NCI-H1436 (cell line): ENCODE measurements around the gene CELF5.
A peak's percentile ranks its signal among the peaks of the same experiment; 100 is the strongest.
"Not testable (repeated sequence)": the region's sequence is repeated elsewhere in the genome, so short reads cannot be mapped to it uniquely, and the experiment has no call there.

Experiments
- DNase-seq: peaks from one replicate; lab custom pipeline; 2025; lab: John Stamatoyannopoulos, UW

The CELF5 gene

DNA sequence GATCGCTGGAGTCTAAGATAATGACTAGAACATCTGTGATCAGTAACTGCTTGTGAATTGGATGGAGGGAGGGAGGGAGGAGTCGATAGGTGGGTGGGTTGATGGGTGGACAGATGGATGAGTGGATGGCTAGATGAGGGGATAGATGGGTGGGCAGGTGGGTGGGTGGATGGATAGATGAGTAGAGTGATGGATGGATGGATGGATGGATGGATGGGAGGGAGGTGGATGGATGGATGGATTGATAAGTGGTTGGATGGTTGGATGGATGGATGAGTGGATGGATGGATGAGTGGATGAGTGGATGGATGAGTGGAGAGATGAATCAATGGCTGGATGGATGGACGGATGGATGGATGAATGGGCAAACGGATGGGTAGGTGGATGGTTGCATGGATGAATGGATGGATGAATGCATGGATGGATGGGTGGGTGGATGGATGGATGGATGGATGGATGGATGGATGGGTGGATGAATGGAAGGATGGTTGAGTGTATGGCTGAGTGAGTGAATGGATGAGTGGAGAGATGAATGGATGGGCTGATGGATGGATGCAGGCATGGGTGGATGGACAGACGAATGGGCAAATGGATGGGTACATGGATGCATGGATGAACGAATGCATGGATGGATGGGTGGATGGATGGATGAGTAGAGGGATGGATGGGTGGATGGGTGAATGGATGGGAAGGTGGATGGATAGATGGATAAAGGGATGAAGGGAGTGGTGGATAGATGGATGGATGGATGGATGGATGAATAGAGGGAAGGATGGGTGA, 97.9 kb downstream of the CELF5 start:
- no peak for DNase-seq

DNA sequence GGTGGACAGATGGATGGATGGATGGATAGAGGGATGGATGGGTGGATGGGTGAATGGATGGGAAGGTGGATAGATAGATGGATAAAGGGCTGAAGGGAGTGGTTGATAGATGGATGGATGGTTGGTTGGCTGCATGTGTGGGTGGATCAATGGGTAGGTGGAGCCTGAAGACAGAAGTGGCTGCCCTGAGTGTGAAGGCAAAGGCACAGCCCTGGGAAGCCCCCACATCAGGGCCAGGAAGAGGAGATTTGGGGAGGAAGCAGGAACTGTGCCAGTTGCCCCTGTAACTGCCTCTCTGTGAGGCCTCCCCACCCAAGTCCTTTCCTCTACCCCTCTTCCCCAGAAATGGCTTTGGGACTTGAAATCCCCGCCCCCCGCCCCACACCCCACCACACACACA, 98.6 kb downstream of the CELF5 start:
- DNase-seq: no peak

- DNase-seq: no peak
Measured at GRCh38 chr19:3323658-3324057, 99.2 kb downstream of the CELF5 start.

GRCh38 chr19:3324405-3324856, 100.0 kb downstream of the CELF5 start:
- DNase-seq: no peak

- DNase-seq: no peak
Measured at GRCh38 chr19:3325451-3325850, 101.0 kb downstream of the CELF5 start.

DNA sequence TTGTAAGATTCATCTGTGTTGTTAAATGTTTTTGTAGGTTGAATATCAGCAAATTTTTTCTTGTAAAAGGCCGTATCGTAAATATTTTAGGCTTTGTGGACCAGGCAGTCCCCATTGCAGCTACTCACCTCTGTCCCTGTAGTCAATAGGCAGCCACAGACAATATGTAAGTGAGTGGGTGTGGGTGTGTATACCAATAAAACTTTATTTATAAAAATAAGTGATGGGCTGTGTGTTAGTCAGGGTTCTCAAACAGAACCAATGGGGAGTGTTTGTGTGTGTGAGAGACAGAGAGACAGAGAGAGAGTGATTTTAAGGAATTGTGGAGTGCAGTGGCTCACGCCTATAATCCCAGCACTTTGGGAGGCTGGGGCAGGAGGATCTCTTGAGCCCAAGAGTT, 104.3 kb downstream of the CELF5 start:
- no peak for DNase-seq

DNA sequence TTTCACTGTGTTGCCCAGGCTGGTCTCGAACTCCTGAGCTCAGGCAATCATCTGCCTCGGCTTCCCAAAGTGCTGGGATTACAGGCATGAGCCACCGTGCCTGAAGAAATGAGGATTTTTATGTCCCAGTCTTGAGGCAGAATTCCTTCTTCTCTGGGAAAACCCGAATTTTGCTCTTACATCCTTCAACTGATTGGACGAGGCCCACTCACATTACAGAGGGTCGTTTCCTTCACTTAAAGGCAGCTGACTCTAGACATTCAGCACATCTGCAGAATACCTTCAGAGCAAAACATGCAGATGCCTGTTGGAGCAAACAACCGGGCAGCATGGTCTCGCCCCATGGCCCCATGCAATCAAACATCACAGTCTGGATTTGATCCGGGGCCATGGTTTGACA, 105.6 kb downstream of the CELF5 start:
- no peak for DNase-seq

DNA sequence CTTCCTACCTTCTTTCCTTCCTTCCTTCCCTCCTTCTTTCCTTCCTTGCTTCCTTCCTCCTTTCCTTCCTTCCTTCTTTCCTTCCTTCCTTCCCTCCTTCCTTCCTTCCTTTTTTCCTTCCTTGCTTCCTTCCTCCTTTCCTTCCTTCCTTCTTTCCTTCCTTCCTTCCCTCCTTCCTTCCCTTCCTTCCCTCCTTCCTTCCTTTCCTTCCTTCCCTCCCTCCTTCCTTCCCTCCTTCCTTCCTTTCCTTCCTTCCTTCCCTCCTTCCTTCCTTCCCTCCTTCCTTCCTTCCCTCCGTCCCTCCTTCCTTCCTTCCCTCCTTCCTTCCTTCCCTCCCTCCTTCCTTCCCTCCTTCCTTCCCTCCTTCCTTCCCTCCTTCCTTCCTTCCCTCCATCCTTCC, 107.8 kb downstream of the CELF5 start:
- not testable (repeated sequence) for DNase-seq

GRCh38 chr19:3333020-3333583, 108.6 kb downstream of the CELF5 start:
- DNase-seq: no peak

DNA sequence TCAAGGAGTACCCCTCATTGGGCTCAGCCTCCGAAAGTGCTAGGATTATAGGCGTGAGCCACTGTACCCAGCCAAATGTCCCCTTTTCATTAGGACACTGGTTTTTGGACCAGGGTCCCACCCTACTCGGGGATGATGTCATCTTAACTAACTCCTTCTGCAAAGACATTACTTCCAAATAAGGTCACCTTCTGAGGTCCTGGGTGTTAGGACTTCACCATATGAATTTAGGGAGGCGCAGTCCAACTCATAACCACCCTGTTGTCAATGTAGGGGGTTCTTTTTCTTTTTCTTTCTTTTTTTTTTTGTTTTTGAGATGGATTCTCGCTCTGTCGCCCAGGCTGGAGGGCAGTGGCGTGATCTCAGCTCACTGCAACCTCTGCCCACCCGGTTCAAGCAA, 109.2 kb downstream of the CELF5 start:
- no peak for DNase-seq

- DNase-seq: not testable (repeated sequence)
Measured at GRCh38 chr19:3334749-3335430, 110.4 kb downstream of the CELF5 start.

GRCh38 chr19:3335431-3336350, 111.2 kb downstream of the CELF5 start:
- no peak for DNase-seq

DNA sequence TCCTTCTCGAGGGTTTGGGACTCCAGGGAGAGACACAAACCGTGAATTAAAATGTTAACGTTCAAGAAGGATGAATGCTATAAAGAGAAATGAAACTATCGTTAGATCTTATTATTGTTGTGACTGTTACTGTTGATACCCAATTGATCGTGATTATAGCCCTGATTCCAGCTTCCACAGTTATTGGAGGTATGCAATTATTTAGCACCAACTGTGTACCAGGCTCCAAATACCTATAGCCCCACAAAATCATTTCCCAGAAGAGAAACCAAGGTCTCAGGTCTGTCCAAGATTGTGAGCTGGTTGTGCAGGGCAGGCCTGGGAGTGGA, 111.9 kb downstream of the CELF5 start:
- DNase-seq: no peak

DNA sequence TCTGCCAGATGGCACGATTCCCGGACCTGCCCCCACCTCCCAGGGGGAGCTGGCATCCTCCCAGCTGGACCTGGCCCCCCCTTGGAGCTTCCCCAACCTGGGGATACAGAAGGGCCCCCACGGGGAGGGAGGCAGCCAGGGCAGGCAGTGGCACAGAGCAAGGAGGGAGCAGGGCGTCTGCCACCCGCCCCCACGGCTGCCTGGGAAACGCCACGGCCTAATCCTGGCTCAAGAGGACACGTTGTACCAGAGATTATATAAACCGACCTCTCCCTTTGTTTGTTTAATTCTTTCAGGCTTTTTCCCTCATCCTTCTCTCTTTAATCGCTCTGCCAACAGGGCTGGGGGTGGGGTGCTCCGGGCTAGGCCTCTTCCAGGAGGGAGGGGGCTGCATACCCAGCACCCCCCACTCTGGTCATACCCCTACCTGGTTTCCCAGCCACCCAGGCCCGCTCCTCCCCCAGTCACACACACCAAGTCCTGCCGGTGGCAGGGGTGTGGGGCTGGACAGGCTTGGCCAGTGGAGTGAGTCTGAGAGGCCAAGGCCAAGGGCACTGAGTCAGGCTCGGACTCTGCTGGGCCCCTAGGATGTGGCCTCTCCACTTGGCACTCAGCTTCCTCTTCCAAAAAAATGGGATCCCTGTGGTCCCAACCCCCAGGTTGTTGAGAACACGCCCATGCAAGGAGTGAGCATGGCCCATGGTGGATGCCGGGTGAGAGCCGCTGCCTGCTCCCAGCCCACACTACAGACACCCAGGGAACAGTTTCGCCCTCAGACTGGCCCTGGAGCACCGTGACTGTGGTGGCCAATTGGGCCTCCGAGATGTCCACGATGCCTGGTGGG, 112.4 kb downstream of the CELF5 start:
- no peak for DNase-seq

- no peak for DNase-seq
Measured at GRCh38 chr19:3338541-3339181, 114.2 kb downstream of the CELF5 start.

DNA sequence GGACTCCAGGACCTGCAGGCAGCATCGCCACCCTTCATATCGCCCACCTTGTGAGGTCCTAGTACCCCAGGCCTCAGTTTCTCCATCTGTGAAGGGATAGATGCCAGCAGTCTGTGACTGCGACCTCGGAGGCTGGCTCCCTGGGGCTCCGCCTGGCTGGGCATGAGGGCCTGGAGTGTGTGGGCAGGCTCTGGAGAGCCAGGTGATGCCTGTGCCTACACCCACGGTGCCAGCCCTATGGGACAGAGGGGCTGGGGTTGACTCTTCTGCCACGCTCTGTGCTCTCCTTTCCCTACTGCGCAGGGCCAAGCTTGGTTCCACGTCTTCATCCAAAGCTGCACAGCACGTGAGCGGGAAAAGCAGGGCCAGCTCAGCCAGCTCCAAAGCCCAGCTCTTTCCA, 115.9 kb downstream of the CELF5 start:
- no peak for DNase-seq

DNA sequence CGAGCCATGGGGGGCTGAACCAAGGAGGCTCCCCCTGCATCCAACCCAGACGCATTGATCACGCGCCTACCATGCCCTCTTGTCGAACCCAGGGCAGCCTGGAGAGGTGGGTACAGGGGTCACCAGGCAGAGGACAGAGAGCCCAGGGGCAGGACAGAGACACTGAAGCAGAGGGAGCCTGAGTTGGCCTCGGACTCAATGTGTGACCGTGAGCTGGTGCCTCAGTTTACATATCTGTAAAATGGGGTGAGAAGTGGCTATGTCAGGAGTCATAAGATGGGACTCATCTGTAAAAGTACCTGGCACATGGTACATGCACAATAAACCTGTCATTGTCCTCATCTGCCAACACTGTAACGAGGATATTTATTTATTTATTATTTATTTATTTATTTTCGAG, 117.8 kb downstream of the CELF5 start:
- DNase-seq: no peak

GRCh38 chr19:3342962-3343361, 118.5 kb downstream of the CELF5 start:
- DNase-seq: not testable (repeated sequence)

GRCh38 chr19:3343619-3344502, 119.4 kb downstream of the CELF5 start:
- peak; percentile 62 for DNase-seq
